DND-41 (cell line): ENCODE measurements around the gene HOPX.

Experiments used
- EZH2 ChIP-seq: IDR thresholded peaks from 3 replicates; pipeline ENCODE4 v1.6.1; 2012; ENCODE audit warnings: borderline replicate concordance, low read depth, mild to moderate bottlenecking, moderate library complexity, low read length, inconsistent platforms; ENCODE audit not compliant: severe bottlenecking
- TF ChIP-seq, protein P1 (sequence below): IDR thresholded peaks from 2 replicates; pipeline ENCODE4 v1.5.1; 2012; ENCODE audit warnings: borderline replicate concordance, low read length, moderate library complexity, mild to moderate bottlenecking; ENCODE audit not compliant: poor library complexity, severe bottlenecking; ENCODE audit errors: extremely low read depth

DNA sequence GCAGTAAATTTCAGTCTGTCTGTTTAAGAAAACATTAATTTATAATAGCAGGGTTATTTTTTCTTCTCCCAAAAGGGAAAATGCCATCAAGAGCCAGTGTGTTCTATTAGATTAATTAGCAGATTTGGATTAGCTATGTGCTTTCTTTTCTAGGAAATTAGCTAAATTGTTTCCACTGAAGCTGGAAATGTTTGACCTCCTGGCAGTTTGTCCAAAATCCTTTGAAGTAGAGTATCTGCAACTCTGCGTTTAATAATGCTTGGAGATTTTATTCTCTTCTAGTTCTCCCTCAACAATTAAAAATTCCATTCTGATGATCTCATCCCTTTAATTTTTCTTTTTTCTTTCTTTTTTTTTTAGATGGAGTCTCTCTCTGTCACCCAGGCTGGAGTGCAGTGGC is 27.1 kb upstream of the HOPX start:
- TF ChIP-seq, protein P1, sequence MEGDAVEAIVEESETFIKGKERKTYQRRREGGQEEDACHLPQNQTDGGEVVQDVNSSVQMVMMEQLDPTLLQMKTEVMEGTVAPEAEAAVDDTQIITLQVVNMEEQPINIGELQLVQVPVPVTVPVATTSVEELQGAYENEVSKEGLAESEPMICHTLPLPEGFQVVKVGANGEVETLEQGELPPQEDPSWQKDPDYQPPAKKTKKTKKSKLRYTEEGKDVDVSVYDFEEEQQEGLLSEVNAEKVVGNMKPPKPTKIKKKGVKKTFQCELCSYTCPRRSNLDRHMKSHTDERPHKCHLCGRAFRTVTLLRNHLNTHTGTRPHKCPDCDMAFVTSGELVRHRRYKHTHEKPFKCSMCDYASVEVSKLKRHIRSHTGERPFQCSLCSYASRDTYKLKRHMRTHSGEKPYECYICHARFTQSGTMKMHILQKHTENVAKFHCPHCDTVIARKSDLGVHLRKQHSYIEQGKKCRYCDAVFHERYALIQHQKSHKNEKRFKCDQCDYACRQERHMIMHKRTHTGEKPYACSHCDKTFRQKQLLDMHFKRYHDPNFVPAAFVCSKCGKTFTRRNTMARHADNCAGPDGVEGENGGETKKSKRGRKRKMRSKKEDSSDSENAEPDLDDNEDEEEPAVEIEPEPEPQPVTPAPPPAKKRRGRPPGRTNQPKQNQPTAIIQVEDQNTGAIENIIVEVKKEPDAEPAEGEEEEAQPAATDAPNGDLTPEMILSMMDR = no peak
- no peak for TF ChIP-seq EZH2
